ENCODE measurements around the gene SYVN1.
A peak's percentile ranks its signal among the peaks of the same experiment; 100 is the strongest.

SYVN1 gene

DNA sequence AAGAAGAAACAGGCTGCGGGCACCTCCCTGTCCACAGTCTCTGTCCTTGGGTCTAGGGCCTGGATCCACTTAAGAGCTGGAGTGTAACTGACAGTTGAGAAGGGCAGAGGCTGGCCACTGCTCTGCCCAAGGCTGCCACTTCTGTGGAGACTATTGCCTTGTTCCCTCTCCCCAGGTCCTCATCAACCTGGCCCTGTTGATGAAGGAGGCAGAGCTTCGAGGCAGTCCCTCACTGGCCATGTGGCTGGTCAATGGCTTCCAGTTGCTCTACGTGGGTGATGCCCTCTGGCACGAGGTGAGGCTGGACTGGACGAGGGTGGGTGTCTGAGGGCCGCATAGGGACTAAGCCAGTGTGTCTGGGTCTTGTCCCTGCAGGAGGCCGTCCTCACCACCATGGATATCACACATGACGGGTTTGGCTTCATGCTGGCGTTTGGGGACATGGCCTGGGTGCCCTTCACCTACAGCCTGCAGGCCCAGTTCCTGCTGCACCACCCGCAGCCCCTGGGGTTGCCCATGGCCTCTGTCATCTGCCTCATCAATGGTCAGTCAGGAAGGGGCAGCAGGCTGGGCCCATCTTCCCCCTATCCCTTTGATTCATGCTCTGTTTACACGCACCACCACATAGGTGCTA is 19.7 kb downstream of the SYVN1 start:
- DNase-seq (ENCODE audit: insufficient read length, low spot score), result no peak
- no peak for FAIRE-seq

DNA sequence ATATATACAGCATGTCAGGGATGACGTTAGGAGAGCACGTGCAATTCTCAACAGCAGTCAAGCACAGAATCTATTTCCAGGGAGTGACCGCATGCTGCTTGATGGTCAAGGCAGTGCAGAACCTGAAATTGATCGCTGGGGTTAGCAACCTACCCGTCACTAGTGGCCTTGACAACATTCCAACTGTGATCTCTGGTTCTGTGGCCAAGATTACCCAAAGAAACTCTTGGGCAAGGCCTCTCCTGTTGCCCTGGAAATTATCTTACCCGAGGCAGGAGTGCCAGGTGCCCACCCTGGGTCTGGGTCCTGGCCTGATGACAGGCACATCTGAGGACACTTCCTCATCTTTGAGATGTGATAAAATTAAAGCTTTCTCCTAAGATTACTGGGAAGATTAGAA is 20.5 kb downstream of the SYVN1 start:
- no peak for FAIRE-seq
- DNase-seq (ENCODE audit: insufficient read length, low spot score), result no peak

DNA sequence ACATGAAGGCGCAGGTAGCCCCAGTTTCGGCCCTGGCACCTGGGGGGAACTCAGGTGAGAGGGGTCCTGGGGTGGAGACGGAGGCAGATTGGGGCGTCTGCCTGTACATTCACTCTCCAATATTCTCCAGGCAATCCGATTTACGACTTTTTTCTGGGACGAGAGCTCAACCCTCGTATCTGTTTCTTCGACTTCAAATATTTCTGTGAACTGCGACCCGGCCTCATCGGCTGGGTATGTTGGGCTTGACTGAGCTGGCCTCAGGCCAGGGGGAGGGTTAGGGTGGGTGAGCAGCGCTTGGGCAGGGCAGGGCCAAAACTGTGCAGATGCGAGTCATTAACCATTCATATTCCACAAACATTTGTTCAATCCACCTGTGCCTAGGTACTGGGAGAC is 21.0 kb downstream of the SYVN1 start:
- DNase-seq (ENCODE audit: insufficient read length, low spot score), result no peak

DNA sequence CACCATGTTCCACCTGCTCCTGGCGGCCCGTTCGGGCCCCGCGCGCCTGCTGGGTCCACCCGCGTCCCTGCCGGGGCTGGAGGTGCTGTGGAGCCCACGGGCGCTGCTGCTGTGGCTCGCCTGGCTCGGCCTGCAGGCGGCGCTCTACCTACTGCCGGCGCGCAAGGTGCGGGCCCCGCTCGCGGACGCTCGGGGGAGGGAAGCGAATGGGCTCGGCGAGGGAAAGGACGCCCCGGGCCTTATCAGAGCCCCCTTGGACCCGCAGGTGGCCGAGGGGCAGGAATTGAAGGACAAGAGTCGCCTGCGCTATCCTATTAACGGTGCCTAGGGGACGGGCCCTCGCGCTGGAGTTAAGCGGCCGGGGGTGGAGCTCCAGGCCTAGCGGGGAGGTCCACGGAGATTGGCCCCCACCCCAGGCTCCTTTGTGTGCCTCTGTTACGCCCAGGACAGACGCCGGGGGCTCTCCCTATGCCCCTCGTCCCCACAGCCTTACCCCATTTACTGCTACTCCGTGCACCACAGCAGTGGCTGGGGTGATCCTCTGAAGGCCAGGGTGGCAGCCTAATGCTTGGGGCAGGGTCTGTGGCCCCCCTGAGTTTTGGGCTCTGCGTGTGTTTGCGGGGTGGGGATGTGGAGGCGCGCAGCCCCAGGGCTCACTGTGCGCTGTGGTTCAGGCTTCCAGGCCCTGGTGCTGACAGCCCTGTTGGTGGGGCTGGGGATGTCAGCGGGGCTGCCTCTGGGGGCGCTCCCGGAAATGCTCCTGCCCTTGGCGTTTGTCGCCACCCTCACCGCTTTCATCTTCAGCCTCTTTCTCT is 21.6 kb downstream of the SYVN1 start:
- DNase-seq (ENCODE audit: insufficient read length, low spot score) (no peak), FAIRE-seq (no peak)

More for the DNA sequence above, 21.0 kb downstream of the SYVN1 start:
- FAIRE-seq, result no peak

DNA sequence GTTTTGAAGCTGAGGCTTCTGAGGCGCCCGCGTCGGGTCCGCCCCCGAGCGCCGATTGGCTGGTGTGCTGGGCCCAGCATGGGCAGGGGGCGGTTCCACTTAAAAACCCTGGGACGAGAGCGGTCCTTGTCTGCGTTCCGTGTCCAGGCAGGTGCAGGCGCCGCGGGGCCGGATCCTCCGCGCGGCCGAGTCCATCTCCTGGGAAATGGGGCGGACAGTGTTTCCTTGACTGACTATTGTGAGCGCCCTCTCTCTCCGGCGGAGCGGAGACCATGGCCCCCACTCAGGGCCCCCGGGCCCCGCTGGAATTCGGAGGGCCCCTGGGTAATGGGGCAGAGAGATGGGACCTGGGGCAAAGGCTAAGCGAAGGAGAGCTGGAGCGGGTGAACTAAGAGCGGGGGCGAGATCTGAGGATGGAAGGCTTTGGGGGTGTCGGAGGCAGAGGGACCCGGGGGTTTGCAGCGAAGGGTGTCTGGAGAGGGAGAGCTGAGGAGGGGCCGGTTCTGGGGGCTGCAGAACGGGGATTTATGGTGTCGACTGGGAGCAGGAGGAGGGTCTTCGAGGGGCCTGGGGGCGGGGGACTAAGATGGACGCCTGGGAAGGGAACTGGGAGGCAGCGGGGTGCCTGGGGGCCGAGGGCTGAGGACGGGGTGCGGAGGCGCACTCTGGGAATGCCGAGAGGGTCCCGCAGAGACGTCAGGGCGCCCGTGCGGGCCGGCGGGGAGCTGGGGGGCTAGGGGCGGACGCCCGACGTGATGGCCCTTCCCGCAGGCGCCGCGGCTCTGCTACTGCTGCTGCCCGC is 22.4 kb downstream of the SYVN1 start, which contains the start of gene TM7SF2:
Gene TM7SF2, plus strand, starts transcription at position 129 of the 802 bp plus-strand sequence. Its CDS starts 144 bp downstream, at position 273.
- DNase-seq (ENCODE audit: insufficient read length, low spot score), result peak; percentile 93
- no peak for FAIRE-seq

DNA sequence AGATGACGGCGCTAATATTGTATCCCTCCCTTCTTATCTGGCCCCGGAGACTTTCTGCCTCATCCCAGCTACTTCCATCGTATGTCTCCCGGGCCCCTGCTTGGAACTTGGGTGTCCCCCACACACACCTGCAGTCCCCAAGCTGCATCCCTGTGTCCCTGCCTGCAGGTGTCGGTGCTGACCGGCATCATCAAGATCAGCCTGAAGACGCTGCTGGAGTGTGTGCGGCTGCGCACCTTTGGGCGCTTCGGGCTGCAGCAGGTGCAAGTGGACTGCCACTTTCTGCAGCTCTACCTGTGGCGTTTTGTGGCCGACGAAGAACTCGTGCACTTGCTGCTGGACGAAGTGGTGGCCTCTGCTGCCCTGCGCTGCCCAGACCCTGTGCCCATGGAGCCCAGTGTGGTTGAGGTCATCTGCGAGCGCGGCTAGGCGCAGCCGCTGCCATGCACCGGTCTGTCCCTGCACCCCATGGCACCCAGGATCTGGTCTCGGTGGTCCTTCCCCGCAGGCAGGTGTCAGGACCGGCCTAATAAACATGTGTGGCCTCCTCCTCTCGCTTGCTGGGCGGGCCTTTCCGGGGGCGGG is 23.1 kb downstream of the SYVN1 start:
- DNase-seq (ENCODE audit: insufficient read length, low spot score) (no peak), FAIRE-seq (no peak)

GRCh38 chr11:65110354-65110861 is 23.9 kb downstream of the SYVN1 start:
- FAIRE-seq, result no peak
- peak; percentile 83 for DNase-seq (ENCODE audit: insufficient read length, low spot score)

DNA sequence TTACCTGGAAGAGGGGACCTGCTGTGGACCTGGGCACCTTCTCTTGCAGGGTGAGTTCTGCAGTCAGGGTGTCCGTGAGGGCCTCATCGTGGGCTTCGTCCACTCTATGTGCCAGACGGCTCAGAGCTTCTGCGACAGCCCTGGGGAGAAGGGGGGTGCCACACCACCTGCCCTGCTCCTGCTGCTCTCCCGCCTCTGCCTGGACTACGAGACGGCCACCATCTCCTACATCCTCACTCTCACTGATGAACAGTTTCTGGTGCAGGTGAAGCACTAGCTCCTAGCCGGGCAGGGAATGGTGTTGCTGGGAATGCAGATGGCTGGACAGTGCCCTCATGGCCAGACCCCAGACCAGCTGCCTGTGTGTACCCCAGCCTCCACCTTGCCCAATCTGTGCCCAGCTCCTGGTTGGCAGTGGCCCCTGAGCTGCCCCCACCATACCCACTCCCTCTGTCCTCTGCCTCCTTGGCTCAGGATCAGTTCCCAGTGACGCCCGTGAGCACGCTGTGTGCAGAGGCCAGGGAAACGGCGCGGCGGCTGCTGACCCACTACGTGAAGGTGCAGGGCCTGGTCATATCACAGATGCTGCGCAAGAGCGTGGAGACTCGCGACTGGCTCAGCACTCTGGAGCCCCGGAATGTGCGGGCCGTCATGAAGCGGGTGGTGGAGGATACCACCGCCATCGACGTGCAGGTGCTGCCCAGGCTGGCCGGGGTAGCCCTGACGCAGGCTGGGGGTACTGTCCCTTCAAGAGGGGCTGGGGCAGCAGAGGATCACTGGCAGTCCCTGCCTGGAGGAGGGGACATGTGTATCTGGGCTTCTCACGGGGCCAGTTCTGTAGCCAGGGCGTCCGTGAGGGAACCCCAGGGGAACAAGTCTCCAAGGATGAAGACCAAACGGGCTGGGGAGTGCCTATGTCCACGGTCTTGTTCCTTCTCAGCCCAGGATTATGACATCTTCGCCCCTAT is 24.8 kb downstream of the SYVN1 start:
- DNase-seq (ENCODE audit: insufficient read length, low spot score), result no peak
- no peak for FAIRE-seq

DNA sequence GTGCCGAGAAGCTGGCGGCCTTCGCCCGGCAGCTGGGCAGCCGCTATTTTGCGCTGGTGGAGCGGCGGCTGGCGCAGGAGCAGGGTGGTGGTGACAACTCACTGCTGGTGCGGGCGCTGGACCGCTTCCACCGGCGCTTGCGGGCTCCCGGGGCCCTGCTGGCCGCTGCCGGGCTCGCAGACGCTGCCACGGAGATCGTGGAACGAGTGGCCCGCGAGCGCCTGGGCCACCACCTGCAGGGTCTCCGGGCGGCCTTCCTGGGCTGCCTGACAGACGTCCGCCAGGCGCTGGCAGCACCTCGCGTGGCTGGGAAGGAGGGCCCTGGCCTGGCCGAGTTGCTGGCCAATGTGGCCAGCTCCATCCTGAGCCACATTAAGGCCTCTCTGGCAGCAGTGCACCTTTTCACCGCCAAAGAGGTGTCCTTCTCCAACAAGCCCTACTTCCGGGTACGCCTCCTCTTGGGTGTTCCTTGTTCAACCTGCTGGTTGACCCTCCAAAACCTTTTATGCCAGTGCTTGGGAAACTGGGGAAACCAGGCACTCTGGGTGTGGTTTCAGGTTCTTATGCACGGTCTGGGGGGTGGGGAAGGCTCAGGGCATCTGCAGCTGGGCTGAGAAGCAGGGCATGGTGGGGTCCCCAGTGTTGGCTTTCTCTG is 25.7 kb downstream of the SYVN1 start:
- FAIRE-seq (no peak), DNase-seq (ENCODE audit: insufficient read length, low spot score) (no peak)

GRCh38 chr11:65107751-65108468 is 26.4 kb downstream of the SYVN1 start:
- DNase-seq (ENCODE audit: insufficient read length, low spot score), result no peak
- FAIRE-seq, result no peak

GRCh38 chr11:65107078-65107477 is 27.2 kb downstream of the SYVN1 start:
- no peak for FAIRE-seq
- DNase-seq (ENCODE audit: insufficient read length, low spot score), result no peak

GRCh38 chr11:65104628-65105027 is 29.7 kb downstream of the SYVN1 start:
- DNase-seq (ENCODE audit: insufficient read length, low spot score), result no peak
- FAIRE-seq, result no peak

GRCh38 chr11:65103476-65103875 is 30.8 kb downstream of the SYVN1 start:
- no peak for DNase-seq (ENCODE audit: insufficient read length, low spot score)
- no peak for FAIRE-seq

DNA sequence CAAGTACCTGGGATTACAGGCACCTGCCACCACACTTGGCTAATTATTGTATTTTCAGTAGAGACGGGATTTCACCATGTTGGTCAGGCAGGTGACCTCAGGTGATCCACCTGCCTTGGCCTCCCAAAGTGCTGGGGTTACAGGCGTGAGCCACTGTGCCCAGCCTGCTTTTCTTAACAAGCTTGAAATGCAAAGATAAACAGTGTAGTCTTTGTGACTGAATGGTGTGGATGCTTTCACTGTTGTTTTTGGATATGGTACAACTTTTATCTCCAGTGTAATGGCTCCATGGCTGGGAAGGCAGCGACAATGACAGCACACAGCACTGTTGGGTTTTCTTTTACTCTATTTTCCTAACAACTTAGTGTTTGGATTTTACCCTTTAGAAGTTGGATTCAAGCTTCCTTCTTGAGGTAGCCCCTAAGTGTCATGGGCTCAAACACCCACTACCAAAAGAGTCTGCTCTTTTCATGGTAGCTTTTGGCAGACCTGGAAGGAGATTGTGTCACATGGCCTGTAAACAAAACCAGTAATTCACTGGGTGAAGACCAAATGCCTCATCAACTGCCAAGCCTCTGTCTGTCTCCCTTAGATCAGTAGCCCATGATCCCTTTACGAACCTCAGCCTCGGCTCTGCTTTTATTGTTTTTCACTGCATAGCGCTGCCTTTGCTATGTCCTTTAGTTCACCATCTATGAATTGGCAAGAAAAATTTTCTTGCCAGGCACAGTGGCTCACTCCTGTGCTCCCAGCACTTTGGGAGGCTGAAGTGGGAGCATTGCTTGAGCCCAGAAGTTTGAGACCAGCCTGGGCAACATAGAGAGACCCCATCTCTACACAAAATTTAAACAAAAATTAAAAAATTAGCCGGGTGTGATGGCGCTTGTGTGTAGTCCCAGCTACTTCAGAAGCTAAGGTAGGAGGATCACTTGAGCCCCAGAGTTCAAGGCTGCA is 31.9 kb downstream of the SYVN1 start:
- no peak for DNase-seq (ENCODE audit: insufficient read length, low spot score)
- no peak for FAIRE-seq

DNA sequence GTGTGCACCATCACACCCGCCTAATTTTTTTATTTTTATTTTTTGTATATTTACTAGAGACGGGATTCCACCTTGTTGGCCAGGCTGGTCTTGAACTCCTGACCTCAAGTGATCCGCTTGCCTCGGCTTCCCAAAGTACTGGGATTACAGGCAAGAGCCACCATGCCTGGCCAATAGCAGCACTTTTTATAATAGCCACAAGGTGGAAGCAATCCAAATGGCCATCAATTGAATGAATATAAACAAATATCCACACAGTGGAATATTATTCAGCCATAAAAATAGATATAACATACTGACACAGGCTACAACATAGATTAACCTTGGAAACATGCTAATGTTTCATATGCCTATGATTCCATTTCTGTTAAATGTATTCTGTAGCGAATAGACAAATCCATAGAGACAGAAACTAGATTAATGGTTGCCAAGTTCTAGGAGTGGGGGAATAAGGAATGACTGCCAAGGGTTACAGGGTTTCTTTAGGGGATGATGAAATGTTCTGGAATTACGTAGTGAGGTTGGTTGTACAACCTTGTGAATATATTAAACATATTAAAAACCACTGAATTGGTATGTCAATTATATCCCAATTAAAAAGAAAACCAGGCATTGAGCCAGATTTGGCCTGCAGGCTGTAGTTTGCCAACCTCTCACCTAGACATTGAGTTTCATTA is 33.5 kb downstream of the SYVN1 start:
- DNase-seq (ENCODE audit: insufficient read length, low spot score) (no peak), FAIRE-seq (no peak)

DNA sequence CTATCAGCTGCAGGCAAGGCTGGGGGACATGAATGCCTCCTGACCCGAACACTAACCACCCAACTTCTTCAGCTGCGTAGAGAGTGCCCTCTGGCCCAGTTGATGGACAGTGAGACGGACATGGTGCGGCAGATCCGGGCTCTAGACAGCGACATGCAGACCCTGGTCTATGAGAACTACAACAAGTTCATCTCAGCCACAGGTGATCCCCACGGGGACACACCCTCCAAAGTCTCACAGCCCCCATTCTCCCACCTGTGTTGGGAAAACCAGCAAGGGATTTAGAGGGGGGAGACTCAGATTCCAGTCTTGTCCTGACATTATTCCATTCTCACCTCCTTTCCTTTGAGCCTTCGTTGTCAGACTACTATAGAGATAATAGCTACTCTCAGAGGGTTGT is 37.4 kb downstream of the SYVN1 start:
- FAIRE-seq (no peak), DNase-seq (ENCODE audit: insufficient read length, low spot score) (no peak)

All from HTR-8/SVneo (cell line).